H1 (cell line): ENCODE data around the gene CDC26. TPM values are rescaled to one million over a fixed set of nuclear protein-coding genes. Genes with fewer than 3 reads are reported as not detected.

Experiments used
- CBX5 ChIP-seq: fragments of 300-800, 300-1000 bp; sonication (generic); IDR thresholded peaks from 2 replicates; pipeline ENCODE4 v1.7.1; 2016; ENCODE audit warnings: antibody characterized with exemption, low read length, low read depth
- MAX ChIP-seq: IDR thresholded peaks from 2 replicates; pipeline ENCODE4 v1.6.1; 2012; ENCODE audit warnings: inconsistent platforms
- NRF1 ChIP-seq: IDR thresholded peaks from 2 replicates; pipeline ENCODE4 v1.6.1; 2011; ENCODE audit warnings: mild to moderate bottlenecking, low read depth, low read length, improper control_type of control experiment
- POU5F1 ChIP-seq: IDR thresholded peaks from 2 replicates; pipeline ENCODE4 v1.6.1; 2011; ENCODE audit warnings: low read depth, mild to moderate bottlenecking, low read length, moderate library complexity
- SIRT6 ChIP-seq: IDR thresholded peaks from one replicate; pipeline ENCODE4 v1.7.1; 2012; ENCODE audit warnings: low read length, inconsistent platforms
- SP1 ChIP-seq: IDR thresholded peaks from 2 replicates; pipeline ENCODE4 v1.6.1; 2011; ENCODE audit warnings: low read depth, low read length
- polyA plus RNA-seq, 7 experiments: library from polyadenylated mRNA; depleted of rRNA in 3 of 7; stranded (reverse) in 5 of 7; unstranded in 2 of 7; fragments of >200 nt in 5 of 7; fragments of 200-250 nt in 2 of 7; gene quantifications; 1 replicate in 5 of 7; 2 replicates in 1 of 7; 4 replicates in 1 of 7; pipeline versions ENCODE4 v1.2.1 to v1.2.3, GENCODE V29; 2011 to 2013; ENCODE audit warnings: missing spikeins in 2 of 7, mixed read lengths in 2 of 7
- total RNA-seq: library from RNA; stranded (reverse); fragmentation: NEBNext Ultra II Directional; extraction: Animal tissue kit (Norgen Biotek cat#: 25700); gene quantifications from 2 replicates; pipeline ENCODE4 v1.2.1, GENCODE V29; 2021

Gene CDC26
- total and polyA plus RNA-seq, 2 of the 8 experiments (the other 6 are each of a cell fraction or from before 2014, with no cell fraction given), result 31.5 to 41.9 TPM

- TF ChIP-seq NRF1 (no peak), SIRT6 (no peak), POU5F1 (no peak), SP1 (no peak), CBX5 (no peak), MAX (no peak)
Measured at GRCh38 chr9:113231701-113232100, 43.7 kb downstream of the CDC26 start (continued).
